Muscle layer of colon (tissue), 2 donors: Measurements from ENCODE around the gene IL4I1.

Experiments
- H3K27ac ChIP-seq: one replicate; pipeline ENCODE4 v1.7.0; 2013; ENCODE audit warnings: low read depth, mild to moderate bottlenecking, low read length, moderate library complexity
- H3K27me3 ChIP-seq, 2 donors: one replicate each; pipeline ENCODE4 v1.7.0; 2013; ENCODE audit warnings: low read length in 2 of 2, mild to moderate bottlenecking in 2 of 2; ENCODE audit not compliant: insufficient read depth in 2 of 2, control insufficient read depth in 1 of 2
- H3K36me3 ChIP-seq: one replicate; pipeline ENCODE4 v1.7.0; 2013; ENCODE audit warnings: mild to moderate bottlenecking, low read length; ENCODE audit not compliant: insufficient read depth
- H3K4me1 ChIP-seq: one replicate; pipeline ENCODE4 v1.7.0; 2013; ENCODE audit warnings: mild to moderate bottlenecking, low read length; ENCODE audit not compliant: insufficient read depth
- H3K4me3 ChIP-seq, 2 donors: one replicate each; pipeline ENCODE4 v1.7.0; 2013; ENCODE audit warnings: low read length in 2 of 2, low read depth in 1 of 2, mild to moderate bottlenecking in 1 of 2, moderate library complexity in 1 of 2
- H3K9ac ChIP-seq: one replicate; pipeline ENCODE4 v1.7.0; 2013; ENCODE audit warnings: low read length
- H3K9me3 ChIP-seq: one replicate; pipeline ENCODE4 v1.7.0; 2013; ENCODE audit warnings: mild to moderate bottlenecking, low read length
- donor health status: abdominal sarcoma.
- donor health status: Adenocarcinoma of cecum.

Gene IL4I1

DNA sequence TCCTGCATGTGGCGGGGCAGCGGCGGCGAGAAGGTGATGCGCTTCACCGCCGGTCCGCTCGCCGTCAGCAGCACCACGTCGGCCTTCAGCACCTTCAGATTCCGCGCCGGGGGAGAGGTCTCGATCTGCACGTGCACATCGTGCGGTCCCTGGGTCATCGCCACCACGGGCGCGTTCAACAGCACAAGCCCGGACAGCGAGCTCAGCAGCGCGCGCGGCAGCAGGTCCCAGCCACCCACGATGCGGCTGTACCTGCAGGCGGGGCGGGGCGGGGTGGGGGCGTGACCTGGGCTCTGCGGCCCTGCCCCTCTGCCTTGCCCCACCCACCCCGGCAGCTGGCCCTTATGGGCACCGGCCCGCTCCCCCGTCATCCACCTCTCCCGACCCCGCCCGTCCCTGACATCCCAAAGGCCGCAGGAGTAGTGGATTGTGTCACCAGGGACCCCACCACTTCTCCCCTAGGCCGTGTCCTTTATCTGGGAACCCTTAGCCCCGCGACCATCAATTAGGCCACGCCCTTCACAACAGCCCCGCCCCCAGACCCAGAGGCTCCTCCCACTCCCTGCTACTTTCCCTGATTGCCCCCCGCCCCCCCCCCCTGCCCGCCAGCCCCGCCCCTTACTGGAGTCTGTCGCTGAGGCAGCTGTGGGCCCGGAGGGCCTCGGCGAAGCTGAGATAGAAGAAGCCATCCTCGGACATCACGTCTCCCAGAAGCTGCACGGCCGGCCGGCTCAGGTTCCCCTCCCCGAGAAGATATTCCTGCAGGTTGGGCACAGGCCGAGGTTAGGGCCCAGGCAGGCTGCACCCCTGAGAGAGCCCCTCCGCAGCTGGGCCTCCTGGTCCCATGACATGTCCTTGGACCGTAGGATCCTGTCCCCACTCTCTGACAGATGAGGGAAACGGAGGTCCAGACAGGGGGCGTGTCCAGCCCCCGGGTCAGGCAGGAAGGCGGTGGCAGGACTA is 6.1 kb downstream of the IL4I1 start:
- Histone ChIP-seq H3K9me3 (no peaks in the 10 kb centered on the region), H3K27me3 (peaks cover 0 to 19% of the 10 kb centered on the region in 2 donors), H3K27ac (no peak overlapping the region), H3K36me3 (no peaks in the 10 kb centered on the region), H3K4me3 (no peak overlapping the region), H3K4me1 (no peaks in the 10 kb centered on the region), H3K9ac (no peak overlapping the region)

DNA sequence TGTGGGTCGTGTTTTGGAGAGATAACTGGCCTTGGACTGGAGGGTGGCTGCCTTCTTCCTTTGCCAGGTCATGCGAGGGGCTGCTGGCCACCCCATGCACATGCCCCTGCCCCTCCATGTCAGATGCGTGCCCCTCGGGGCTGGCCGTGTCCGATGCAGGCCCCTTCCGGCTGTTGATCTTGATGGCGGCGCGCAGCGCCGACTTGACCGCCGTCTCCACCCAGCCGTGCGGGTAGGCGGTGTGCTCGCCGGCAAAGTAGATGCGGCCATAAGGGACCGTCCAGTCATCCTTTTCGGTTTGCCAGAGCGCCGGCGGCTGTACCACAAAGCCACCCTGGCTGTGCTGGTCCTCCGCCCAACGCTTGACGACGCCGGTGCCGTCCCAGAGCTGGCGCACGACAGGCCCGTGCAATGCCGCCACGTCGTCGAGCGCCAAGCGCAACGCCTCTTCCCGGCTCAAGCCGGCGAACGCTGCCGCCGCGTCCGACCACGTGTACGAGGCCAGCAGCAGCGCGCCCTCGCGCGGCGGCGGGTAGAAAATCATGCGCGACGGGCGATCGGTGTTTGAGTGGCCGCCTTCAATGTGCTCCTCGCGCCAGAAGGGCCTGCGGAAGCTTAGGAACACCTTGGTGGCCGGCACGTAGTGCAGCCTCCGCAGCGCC is 6.9 kb downstream of the IL4I1 start:
- Histone ChIP-seq H3K9me3 (no peaks in the 10 kb centered on the region), H3K27ac (no peak overlapping the region), H3K27me3 (peaks cover 0 to 19% of the 10 kb centered on the region in 2 donors), H3K36me3 (peaks cover under 1% of the 10 kb centered on the region), H3K4me3 (no peak overlapping the region), H3K4me1 (no peaks in the 10 kb centered on the region), H3K9ac (no peak overlapping the region)

DNA sequence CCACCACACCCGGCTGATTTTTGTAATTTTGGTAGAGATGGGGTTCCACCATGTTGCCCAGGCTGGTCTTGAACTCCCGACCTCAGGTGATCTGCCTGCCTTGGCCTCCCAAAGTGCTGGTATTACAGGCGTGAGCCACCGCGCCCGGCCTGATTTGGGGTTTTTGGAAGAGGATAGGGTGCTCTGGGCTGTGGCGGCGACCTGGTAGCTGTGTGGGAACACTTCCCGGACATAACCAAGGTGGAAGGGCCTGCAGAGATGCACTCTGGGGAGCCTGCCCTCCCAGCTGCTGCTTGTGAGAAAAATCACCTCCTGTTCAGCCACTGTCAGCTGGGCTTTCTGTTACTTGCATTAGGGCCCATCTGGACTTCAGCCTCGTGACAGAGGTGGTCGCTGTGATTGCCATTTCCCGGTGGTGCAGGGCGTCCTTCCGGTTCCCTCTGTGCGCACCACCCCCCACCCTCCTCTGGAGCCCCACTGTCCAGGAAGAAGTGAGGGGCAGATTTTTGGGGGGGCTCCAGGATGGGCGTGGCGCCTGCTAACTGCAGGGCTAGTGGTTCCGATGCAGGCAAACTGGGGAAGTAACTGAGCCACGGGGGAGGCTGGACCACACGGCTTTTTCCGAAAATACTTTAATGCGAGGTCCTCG is 7.5 kb downstream of the IL4I1 start:
- Histone ChIP-seq H3K36me3 (peaks cover 8% of the 10 kb centered on the region), H3K4me3 (no peak overlapping the region), H3K9me3 (no peaks in the 10 kb centered on the region), H3K9ac (no peak overlapping the region), H3K27ac (no peak overlapping the region), H3K27me3 (peaks cover 0 to 19% of the 10 kb centered on the region in 2 donors), H3K4me1 (no peaks in the 10 kb centered on the region)

DNA sequence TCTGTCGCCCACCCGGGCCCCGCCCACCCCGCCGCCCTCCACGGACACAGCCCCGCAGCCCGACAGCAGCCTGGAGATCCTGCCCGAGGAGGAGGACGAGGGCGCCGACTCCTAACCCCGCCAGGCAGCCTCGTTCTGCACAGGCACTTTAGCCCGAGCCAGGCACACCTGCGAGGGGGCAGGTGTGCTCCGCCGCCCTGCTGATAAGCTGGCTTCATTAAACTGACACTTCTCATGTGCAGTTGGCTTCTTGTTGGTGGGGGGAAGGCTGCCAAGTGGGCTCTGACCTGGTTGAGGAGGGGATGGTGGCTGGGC is 8.2 kb downstream of the IL4I1 start:
- Histone ChIP-seq H3K27me3 (peaks cover 0 to 19% of the 10 kb centered on the region in 2 donors), H3K9me3 (no peaks in the 10 kb centered on the region), H3K36me3 (peaks cover 14% of the 10 kb centered on the region), H3K4me3 (no peak overlapping the region), H3K27ac (no peak overlapping the region), H3K4me1 (no peaks in the 10 kb centered on the region), H3K9ac (no peak overlapping the region)

DNA sequence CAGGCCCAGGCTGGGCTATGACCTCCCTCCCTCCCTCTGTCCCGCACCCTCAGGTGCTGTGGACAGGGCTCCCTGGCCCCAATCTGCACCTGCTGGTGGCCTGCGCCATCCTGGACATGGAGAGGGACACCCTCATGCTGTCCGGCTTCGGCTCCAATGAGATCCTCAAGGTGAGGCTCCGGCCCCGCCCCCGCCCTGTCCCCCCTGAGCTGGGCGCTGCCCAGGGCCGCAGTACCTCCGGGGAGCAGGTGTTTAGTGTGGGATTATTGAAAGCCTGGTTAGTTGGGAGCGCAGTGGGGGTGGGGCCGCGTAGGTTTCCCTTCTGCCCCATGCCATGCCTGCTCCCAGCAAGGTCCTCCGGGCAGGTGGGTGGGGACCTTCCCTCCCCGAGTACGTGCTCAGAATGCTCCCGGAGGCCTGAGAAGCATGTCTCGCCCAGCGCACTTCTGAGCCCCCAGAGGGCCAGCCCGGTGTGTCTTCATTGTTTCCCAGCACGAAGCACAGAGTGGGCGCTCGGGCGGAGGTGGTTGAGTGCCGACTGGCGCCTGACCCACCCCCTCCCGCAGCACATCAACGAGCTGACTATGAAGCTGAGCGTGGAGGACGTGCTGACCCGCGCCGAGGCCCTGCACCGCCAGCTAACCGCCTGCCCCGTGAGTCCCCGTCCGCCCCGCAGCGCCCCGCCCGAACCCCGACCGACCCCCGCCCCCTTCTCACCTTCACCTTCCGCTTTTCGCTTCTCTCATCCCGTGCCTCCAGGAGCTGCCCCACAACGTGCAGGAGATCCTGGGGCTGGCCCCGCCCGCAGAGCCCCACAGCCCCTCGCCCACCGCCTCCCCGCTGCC is 8.8 kb downstream of the IL4I1 start:
- Histone ChIP-seq H3K4me3 (no peak overlapping the region), H3K9ac (no peak overlapping the region), H3K36me3 (peaks cover 20% of the 10 kb centered on the region), H3K4me1 (no peaks in the 10 kb centered on the region), H3K9me3 (no peaks in the 10 kb centered on the region), H3K27ac (no peak overlapping the region), H3K27me3 (peaks cover 0 to 19% of the 10 kb centered on the region in 2 donors)

DNA sequence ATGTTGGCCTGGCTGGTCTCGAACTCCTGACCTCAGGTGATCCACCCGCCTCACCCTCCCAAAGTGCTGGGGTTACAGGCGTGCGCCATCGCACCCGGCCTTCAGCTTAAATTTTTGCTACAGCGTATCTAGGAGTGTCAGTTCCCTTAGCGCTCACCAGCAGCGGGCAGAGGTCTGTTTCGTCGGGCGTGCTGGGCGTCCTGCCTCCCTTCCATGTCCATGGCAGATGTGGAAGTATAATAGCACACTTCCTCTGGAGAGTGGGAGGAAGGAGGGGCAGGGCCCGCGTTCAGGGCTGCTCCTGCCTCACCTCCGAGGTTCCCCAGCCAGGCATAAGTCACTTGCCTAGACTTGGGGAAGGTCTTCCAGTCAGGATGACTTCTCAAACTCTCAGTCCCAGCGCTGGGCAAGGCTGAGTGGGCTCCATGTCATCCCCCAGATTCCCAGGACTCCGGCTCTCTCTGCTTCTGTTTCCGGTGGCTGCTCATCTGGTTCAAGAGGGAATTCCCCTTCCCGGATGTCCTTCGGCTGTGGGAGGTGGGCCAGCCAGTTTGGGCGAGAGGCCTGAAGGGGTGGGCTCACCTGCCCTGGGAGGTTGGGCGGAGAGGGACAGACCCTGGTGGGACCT is 9.5 kb downstream of the IL4I1 start:
- Histone ChIP-seq H3K27ac (no peak overlapping the region), H3K9me3 (no peaks in the 10 kb centered on the region), H3K27me3 (peaks cover 0 to 19% of the 10 kb centered on the region in 2 donors), H3K36me3 (peaks cover 28% of the 10 kb centered on the region), H3K9ac (no peak overlapping the region), H3K4me1 (no peaks in the 10 kb centered on the region), H3K4me3 (no peak overlapping the region)

DNA sequence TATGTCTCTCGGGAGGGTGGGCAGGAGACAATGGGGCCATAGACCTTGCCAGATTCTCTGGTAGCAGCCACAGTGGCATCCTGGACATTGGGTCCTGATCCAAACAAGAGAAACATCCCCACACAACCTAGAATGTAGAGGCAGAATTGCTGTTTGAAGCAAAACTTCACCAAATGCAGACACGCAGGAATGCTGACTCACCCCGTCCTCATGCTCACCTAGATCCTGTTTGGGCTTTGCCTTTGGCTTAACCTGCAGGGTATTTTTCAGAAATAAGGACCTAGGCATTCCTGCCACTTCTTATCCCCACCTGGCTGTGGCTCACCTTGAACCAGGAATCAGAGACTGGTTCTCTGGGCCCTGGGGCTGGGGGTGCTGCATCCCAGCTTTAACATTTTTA is 11.9 kb downstream of the IL4I1 start:
- peaks cover 0 to 4% of the 10 kb centered on the region in 2 donors for H3K27me3 ChIP-seq
- H3K9me3 ChIP-seq = no peaks in the 10 kb centered on the region
- H3K4me1 ChIP-seq = no peaks in the 10 kb centered on the region
- no peak overlapping the region for H3K4me3 ChIP-seq
- peaks cover 51% of the 10 kb centered on the region for H3K36me3 ChIP-seq
- H3K9ac ChIP-seq = no peak overlapping the region
- H3K27ac ChIP-seq = no peak overlapping the region

DNA sequence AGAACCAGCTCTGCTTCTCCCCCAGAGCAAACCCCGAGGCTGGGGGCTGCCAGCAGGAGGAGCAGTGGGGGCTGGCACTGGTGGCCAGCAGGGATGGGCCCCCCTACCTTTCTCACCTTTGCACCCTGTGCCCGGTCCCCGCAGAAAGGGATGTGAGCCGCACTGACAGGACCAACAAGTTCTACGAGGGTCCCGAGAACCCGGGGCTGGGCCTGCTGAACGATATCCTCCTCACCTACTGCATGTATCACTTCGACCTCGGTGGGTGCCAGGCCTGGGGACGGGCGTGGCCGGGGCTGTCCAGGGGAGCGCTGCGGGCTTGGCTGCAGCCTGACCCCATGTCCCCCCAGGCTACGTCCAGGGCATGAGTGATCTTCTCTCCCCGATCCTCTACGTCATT is 12.6 kb downstream of the IL4I1 start:
- Histone ChIP-seq H3K9ac (no peak overlapping the region), H3K9me3 (no peaks in the 10 kb centered on the region), H3K4me1 (peaks cover 4% of the 10 kb centered on the region), H3K27me3 (no peaks in the 10 kb centered on the region), H3K4me3 (no peak overlapping the region), H3K27ac (no peak overlapping the region), H3K36me3 (peaks cover 57% of the 10 kb centered on the region)

DNA sequence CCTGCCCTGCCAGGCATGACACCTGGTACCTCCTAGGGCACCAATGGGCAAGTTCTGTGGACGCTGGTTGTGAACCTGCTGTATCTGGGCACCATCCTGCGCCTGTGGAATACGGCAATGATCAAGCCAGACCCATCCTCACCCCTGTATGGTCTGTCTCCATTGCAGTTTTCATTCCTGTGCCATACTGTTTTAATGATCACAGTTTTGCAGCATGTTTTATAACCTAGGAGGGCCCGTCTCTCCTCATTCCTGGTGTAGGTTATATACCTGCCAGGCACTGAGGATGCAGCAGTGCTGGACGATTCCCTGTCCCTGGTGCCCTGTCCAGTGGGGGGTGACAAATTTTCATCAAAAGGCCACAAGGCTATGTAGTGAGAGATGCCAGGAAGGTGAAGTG is 13.6 kb downstream of the IL4I1 start:
- no peak overlapping the region for H3K9ac ChIP-seq
- no peak overlapping the region for H3K4me3 ChIP-seq
- no peaks in the 10 kb centered on the region for H3K27me3 ChIP-seq
- peaks cover 13% of the 10 kb centered on the region for H3K4me1 ChIP-seq
- H3K9me3 ChIP-seq = no peaks in the 10 kb centered on the region
- peaks cover 64% of the 10 kb centered on the region for H3K36me3 ChIP-seq
- no peak overlapping the region for H3K27ac ChIP-seq

DNA sequence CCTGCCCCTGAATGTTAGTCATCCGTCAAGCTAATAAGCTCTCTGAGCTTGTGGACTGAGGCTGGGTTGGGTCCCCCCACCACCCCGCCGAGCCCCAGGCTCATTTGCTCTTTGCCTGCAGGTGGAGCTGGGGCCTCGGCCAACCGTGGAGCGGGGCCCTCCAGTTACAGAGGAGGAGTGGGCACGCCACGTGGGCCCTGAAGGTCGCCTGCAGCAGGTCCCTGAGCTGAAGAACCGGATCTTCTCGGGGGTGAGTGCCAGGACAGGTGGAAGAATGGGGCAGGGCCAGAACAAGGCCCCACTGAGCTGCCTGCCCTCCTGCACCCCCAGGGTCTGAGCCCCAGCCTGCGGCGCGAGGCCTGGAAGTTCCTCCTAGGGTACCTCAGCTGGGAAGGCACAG is 14.0 kb downstream of the IL4I1 start:
- no peaks in the 10 kb centered on the region for H3K27me3 ChIP-seq
- no peak overlapping the region for H3K9ac ChIP-seq
- peaks cover 13% of the 10 kb centered on the region for H3K4me1 ChIP-seq
- H3K4me3 ChIP-seq = no peak overlapping the region
- peaks cover 64% of the 10 kb centered on the region for H3K36me3 ChIP-seq
- H3K27ac ChIP-seq = no peak overlapping the region
- H3K9me3 ChIP-seq = no peaks in the 10 kb centered on the region
